Activated CD8-positive, alpha-beta T cell treated with anti-CD3 and anti-CD28 coated beads for 36 hours (primary cell): ENCODE results near the gene STRIP1. TPM values are rescaled to one million over a fixed set of nuclear protein-coding genes. Genes with fewer than 3 reads are reported as not detected.

Experiments
- ATAC-seq: fragments of 200-7000 bp; cut with Tn5 transposase; one replicate; pipeline ENCODE4 v1.10.0; 2021; ENCODE audit warnings: mild to moderate bottlenecking, moderate library complexity
- CTCF ChIA-PET: fragments of 350-600 bp; sonication (Branson Sonifier 250); formaldehyde crosslinking; loops from one replicate; lab custom pipeline; 2021; ENCODE audit warnings: antibody characterized with exemption; lab: Charles Lee
- POLR2A ChIA-PET: fragments of 350-600 bp; sonication (Branson Sonifier 250); formaldehyde crosslinking; loops from one replicate; lab custom pipeline; 2021; ENCODE audit warnings: antibody characterized with exemption; lab: Charles Lee
- DNase-seq: peaks from one replicate; pipeline ENCODE4 v3.0.0-alpha.2; 2020
- H3K27ac Mint-ChIP-seq: one replicate; pipeline ENCODE4 v1.8.0; 2021; ENCODE audit warnings: mild to moderate bottlenecking, mixed read lengths
- H3K27me3 Mint-ChIP-seq: one replicate; pipeline ENCODE4 v1.8.0; 2021; ENCODE audit warnings: mixed read lengths
- H3K36me3 Mint-ChIP-seq: one replicate; pipeline ENCODE4 v1.8.0; 2021; ENCODE audit warnings: low read depth, mixed read lengths
- H3K4me1 Mint-ChIP-seq: one replicate; pipeline ENCODE4 v1.8.0; 2021; ENCODE audit warnings: low read depth, mixed read lengths
- H3K4me3 Mint-ChIP-seq: one replicate; pipeline ENCODE4 v1.8.0; 2021; ENCODE audit warnings: mild to moderate bottlenecking, moderate library complexity, mixed read lengths
- H3K9me3 Mint-ChIP-seq: one replicate; pipeline ENCODE4 v1.8.0; 2021; ENCODE audit warnings: mixed read lengths
- CTCF ChIP-seq: fragments of 200-600 bp; IDR thresholded peaks from one replicate; pipeline ENCODE4 v1.8.0; 2022; ENCODE audit warnings: antibody characterized with exemption, mild to moderate bottlenecking
- intact Hi-C: fragments of 100-400 bp; cut with micrococcal nuclease; formaldehyde crosslinking; loops from one replicate; pipeline ENCODE4 v1.10.0; 2022
- total RNA-seq, 2 experiments: library from RNA; stranded (reverse); gene quantifications; one replicate each; pipeline ENCODE4 v1.2.3, GENCODE V29; 2021

The STRIP1 gene
- total RNA-seq, 2 experiments from 2014 or later, result 24.6 to 24.8 TPM

GRCh38 chr1:110047463-110047862 is 13.0 kb downstream of the STRIP1 start:
- H3K27ac Mint-ChIP-seq, result no peak overlapping the region

GRCh38 chr1:110048240-110048639 is 13.8 kb downstream of the STRIP1 start:
- no peak for TF ChIP-seq CTCF
- CTCF ChIA-PET, result interaction anchor here (1.0 to 12.4 kb wide), 5 partner anchors 10 to 57 kb away, joined by 3 to 163 read pairs (median 22); no protein-coding TSS in a partner anchor
- Mint-ChIP-seq H3K27ac (no peak overlapping the region), H3K27me3 (no peaks in the 10 kb centered on the region), H3K4me3 (no peak overlapping the region), H3K36me3 (peaks cover 29% of the 10 kb centered on the region), H3K9me3 (no peaks in the 10 kb centered on the region), H3K4me1 (no peaks in the 10 kb centered on the region)
- no peak for ATAC-seq
- POLR2A ChIA-PET, result interaction anchor here (2.2 kb wide), 1 partner anchor 13 kb away, joined by 11 read pairs; the partner anchor contains the start of gene STRIP1
- no peak for DNase-seq
- intact Hi-C loops, result no loop called here

More at GRCh38 chr1:110047463-110047862, 13.0 kb downstream of the STRIP1 start:
- no peak for TF ChIP-seq CTCF
- Mint-ChIP-seq H3K9me3 (no peaks in the 10 kb centered on the region), H3K27me3 (no peaks in the 10 kb centered on the region), H3K4me1 (no peaks in the 10 kb centered on the region), H3K4me3 (no peak overlapping the region), H3K36me3 (peaks cover 24% of the 10 kb centered on the region)
- POLR2A ChIA-PET, result interaction anchor here (1.5 to 2.2 kb wide), 2 partner anchors 9 to 13 kb away, joined by 4 to 11 read pairs; partner anchors contain the start of gene STRIP1
- DNase-seq (no peak), ATAC-seq (no peak)
- CTCF ChIA-PET, result interaction anchor here (5.1 to 12.4 kb wide), 3 partner anchors 17 to 57 kb away, joined by 22 to 163 read pairs (median 25); no protein-coding TSS in a partner anchor
- intact Hi-C loops, result no loop called here

- H3K36me3 Mint-ChIP-seq, result peaks cover 34% of the 10 kb centered on the region
Measured at GRCh38 chr1:110048923-110049601, 14.6 kb downstream of the STRIP1 start.

GRCh38 chr1:110049801-110050601 is 15.6 kb downstream of the STRIP1 start:
- TF ChIP-seq CTCF, result no peak
- Mint-ChIP-seq H3K4me1 (no peaks in the 10 kb centered on the region), H3K27me3 (no peaks in the 10 kb centered on the region), H3K36me3 (peaks cover 33% of the 10 kb centered on the region), H3K4me3 (no peak overlapping the region), H3K27ac (no peak overlapping the region), H3K9me3 (no peaks in the 10 kb centered on the region)
- ATAC-seq, result no peak
- intact Hi-C loops, result loop anchor here (5.0 kb wide), 1 partner anchor 57 kb away; no protein-coding TSS in a partner anchor
- DNase-seq, result no peak
- ChIA-PET CTCF (interaction anchor here (1.2 to 12.4 kb wide), 6 partner anchors 10 to 59 kb away, joined by 3 to 251 read pairs (median 68); partner anchors contain the start of genes STRIP1 and UBL4B), POLR2A (interaction anchor here (0.5 to 2.3 kb wide), 4 partner anchors 8 to 398 kb away, joined by 3 to 9 read pairs (median 4); no protein-coding TSS in a partner anchor)

More at GRCh38 chr1:110048923-110049601, 14.6 kb downstream of the STRIP1 start:
- CTCF ChIA-PET, result interaction anchor here (1.0 to 12.4 kb wide), 5 partner anchors 9 to 60 kb away, joined by 3 to 251 read pairs (median 25); partner anchors contain the start of gene UBL4B
- POLR2A ChIA-PET, result interaction anchor here (1.0 kb wide), 1 partner anchor 10 kb away, joined by 5 read pairs; no protein-coding TSS in a partner anchor
- Mint-ChIP-seq H3K9me3 (no peaks in the 10 kb centered on the region), H3K27ac (no peak overlapping the region), H3K4me1 (no peaks in the 10 kb centered on the region), H3K27me3 (no peaks in the 10 kb centered on the region), H3K4me3 (no peak overlapping the region)
- ATAC-seq (no peak), DNase-seq (no peak)
- TF ChIP-seq CTCF, result no peak
- intact Hi-C loops, result no loop called here
